ENCODE results near the gene PDE11A. TPM values are rescaled to one million over a fixed set of nuclear protein-coding genes. Genes with fewer than 3 reads are reported as not detected.

PDE11A gene
- total and polyA plus RNA-seq, 4 donors: 1.0 to 5.9 (median 1.7) TPM

DNA sequence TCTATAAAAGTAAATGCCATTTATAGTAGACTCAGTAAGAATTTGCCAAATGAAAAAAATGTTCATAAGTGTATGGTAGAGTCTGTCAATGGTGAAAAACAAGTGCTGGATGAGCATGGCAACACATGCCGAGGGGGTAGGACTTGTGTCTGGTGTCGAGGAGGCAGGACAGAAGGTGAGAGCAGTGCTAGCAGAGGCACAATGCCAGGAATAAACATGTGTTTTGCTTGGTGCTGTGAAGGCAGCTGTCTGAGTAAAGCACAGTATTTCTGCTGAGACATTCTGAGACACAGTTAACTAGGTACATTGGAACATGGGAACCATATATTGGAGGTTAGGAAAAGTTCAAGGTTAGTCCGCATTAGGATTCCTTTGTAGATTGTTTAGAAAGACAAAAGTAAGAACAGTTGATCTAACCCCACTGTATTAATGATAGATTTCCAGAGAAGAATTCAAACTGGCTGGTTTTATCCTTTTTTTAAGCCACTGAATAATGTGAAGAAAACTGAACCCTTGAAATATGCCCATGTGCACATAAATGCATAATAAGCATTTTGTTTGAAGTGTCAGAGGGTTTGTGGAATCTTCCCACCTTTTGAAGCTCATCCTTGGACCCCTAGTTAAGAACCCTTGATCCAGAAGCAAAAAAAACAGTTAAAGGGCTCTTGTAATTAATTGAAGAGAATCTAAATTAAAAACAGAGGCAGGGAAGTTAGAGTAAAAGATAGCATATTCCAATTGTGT is 46.8 kb upstream of the PDE11A start:
- no peaks in the 10 kb centered on the region for H3K4me1 ChIP-seq (ENCODE audit: control insufficient read depth in 4 of 4, insufficient read depth in 4 of 4, low read length in 3 of 4)
- no peaks in the 10 kb centered on the region for H3K27me3 ChIP-seq (ENCODE audit: control insufficient read depth in 4 of 4, insufficient read depth in 4 of 4, low read length in 3 of 4)
- 96% methylated on average over 3 of the region's 3 CpGs for WGBS
- peaks cover 4 to 42% (median 32%) of the 10 kb centered on the region in 4 donors for H3K36me3 ChIP-seq (ENCODE audit: control insufficient read depth in 4 of 4, insufficient read depth in 3 of 4, low read depth in 1 of 4, low read length in 3 of 4)
- no peak overlapping the region for H3K4me3 ChIP-seq (ENCODE audit: low read depth in 1 of 3, low read length in 3 of 3)
- TF ChIP-seq RAD21 (IDR thresholded peaks at IDR 0.05) (no peak), TAF1 (conservative IDR thresholded peaks at IDR 0.05) (no peak)
- TF ChIP-seq, protein P1, sequence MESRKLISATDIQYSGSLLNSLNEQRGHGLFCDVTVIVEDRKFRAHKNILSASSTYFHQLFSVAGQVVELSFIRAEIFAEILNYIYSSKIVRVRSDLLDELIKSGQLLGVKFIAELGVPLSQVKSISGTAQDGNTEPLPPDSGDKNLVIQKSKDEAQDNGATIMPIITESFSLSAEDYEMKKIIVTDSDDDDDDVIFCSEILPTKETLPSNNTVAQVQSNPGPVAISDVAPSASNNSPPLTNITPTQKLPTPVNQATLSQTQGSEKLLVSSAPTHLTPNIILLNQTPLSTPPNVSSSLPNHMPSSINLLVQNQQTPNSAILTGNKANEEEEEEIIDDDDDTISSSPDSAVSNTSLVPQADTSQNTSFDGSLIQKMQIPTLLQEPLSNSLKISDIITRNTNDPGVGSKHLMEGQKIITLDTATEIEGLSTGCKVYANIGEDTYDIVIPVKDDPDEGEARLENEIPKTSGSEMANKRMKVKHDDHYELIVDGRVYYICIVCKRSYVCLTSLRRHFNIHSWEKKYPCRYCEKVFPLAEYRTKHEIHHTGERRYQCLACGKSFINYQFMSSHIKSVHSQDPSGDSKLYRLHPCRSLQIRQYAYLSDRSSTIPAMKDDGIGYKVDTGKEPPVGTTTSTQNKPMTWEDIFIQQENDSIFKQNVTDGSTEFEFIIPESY (IDR thresholded peaks at IDR 0.05): no peak
- DNase-seq (ENCODE audit: low spot score): no peak
- H3K27ac ChIP-seq (ENCODE audit: low read depth in 1 of 2, low read length in 2 of 2): no peak overlapping the region
- H3K9me3 ChIP-seq (ENCODE audit: control insufficient read depth in 4 of 4, low read length in 3 of 4): no peaks in the 10 kb centered on the region
- H3K9ac ChIP-seq (ENCODE audit: low read depth in 1 of 2, low read length in 2 of 2): no peak overlapping the region

DNA sequence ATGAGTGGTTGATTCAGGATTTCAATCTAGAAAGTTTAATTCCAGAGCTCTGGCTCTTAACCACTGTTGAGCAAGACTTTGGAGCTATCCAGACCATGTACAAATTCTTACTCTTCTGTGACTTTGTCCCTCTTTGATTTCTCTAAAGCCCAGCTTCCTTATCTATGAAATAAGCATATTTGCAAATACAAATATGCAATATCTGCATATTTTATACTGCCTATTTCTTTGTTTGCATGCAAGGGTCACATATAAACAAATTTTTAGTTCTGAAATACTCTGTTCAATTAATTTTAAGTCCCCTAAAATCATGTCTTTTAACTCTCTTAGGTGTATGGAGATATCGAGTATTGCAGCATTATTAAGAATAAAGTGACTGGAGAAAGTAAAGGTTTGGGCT is 45.1 kb upstream of the PDE11A start:
- Histone ChIP-seq H3K4me1 (ENCODE audit: control insufficient read depth in 4 of 4, insufficient read depth in 4 of 4, low read length in 3 of 4) (peaks cover 0 to 8% (median 4%) of the 10 kb centered on the region in 4 donors), H3K9me3 (ENCODE audit: control insufficient read depth in 4 of 4, low read length in 3 of 4) (no peaks in the 10 kb centered on the region), H3K27ac (ENCODE audit: low read depth in 1 of 2, low read length in 2 of 2) (no peak overlapping the region), H3K9ac (ENCODE audit: low read depth in 1 of 2, low read length in 2 of 2) (no peak overlapping the region), H3K36me3 (ENCODE audit: control insufficient read depth in 4 of 4, insufficient read depth in 3 of 4, low read depth in 1 of 4, low read length in 3 of 4) (peaks cover 4 to 31% (median 21%) of the 10 kb centered on the region in 4 donors), H3K27me3 (ENCODE audit: control insufficient read depth in 4 of 4, insufficient read depth in 4 of 4, low read length in 3 of 4) (no peaks in the 10 kb centered on the region), H3K4me3 (ENCODE audit: low read depth in 1 of 3, low read length in 3 of 3) (no peak overlapping the region)
- DNase-seq (ENCODE audit: low spot score): no peak
- TF ChIP-seq FOXA2 (IDR thresholded peaks at IDR 0.05) (no peak), NR2F2 (IDR thresholded peaks at IDR 0.05) (no peak), RAD21 (IDR thresholded peaks at IDR 0.05) (no peak), EGR1 (IDR thresholded peaks at IDR 0.05; ENCODE audit: low read depth in 2 of 2) (no peak), HNF4A (conservative IDR thresholded peaks at IDR 0.05) (no peak), RXRA (IDR thresholded peaks at IDR 0.05) (no peak), FOXA1 (IDR thresholded peaks at IDR 0.05) (no peak), TAF1 (conservative IDR thresholded peaks at IDR 0.05) (no peak), JUND (IDR thresholded peaks at IDR 0.05) (no peak), HNF4G (IDR thresholded peaks at IDR 0.05) (no peak), YY1 (IDR thresholded peaks at IDR 0.05) (no peak), GABPA (IDR thresholded peaks at IDR 0.05 in 1 of 2, conservative IDR thresholded peaks at IDR 0.05 in 1 of 2) (no peak)
- TF ChIP-seq, protein P2, sequence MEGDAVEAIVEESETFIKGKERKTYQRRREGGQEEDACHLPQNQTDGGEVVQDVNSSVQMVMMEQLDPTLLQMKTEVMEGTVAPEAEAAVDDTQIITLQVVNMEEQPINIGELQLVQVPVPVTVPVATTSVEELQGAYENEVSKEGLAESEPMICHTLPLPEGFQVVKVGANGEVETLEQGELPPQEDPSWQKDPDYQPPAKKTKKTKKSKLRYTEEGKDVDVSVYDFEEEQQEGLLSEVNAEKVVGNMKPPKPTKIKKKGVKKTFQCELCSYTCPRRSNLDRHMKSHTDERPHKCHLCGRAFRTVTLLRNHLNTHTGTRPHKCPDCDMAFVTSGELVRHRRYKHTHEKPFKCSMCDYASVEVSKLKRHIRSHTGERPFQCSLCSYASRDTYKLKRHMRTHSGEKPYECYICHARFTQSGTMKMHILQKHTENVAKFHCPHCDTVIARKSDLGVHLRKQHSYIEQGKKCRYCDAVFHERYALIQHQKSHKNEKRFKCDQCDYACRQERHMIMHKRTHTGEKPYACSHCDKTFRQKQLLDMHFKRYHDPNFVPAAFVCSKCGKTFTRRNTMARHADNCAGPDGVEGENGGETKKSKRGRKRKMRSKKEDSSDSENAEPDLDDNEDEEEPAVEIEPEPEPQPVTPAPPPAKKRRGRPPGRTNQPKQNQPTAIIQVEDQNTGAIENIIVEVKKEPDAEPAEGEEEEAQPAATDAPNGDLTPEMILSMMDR (IDR thresholded peaks at IDR 0.05; ENCODE audit: low read depth, low read length, missing input control): no peak
- TF ChIP-seq, protein P3, sequence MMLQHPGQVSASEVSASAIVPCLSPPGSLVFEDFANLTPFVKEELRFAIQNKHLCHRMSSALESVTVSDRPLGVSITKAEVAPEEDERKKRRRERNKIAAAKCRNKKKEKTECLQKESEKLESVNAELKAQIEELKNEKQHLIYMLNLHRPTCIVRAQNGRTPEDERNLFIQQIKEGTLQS (IDR thresholded peaks at IDR 0.05): no peak
- TF ChIP-seq, protein P4, sequence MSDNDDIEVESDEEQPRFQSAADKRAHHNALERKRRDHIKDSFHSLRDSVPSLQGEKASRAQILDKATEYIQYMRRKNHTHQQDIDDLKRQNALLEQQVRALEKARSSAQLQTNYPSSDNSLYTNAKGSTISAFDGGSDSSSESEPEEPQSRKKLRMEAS (IDR thresholded peaks at IDR 0.05): no peak
- TF ChIP-seq, protein P5, sequence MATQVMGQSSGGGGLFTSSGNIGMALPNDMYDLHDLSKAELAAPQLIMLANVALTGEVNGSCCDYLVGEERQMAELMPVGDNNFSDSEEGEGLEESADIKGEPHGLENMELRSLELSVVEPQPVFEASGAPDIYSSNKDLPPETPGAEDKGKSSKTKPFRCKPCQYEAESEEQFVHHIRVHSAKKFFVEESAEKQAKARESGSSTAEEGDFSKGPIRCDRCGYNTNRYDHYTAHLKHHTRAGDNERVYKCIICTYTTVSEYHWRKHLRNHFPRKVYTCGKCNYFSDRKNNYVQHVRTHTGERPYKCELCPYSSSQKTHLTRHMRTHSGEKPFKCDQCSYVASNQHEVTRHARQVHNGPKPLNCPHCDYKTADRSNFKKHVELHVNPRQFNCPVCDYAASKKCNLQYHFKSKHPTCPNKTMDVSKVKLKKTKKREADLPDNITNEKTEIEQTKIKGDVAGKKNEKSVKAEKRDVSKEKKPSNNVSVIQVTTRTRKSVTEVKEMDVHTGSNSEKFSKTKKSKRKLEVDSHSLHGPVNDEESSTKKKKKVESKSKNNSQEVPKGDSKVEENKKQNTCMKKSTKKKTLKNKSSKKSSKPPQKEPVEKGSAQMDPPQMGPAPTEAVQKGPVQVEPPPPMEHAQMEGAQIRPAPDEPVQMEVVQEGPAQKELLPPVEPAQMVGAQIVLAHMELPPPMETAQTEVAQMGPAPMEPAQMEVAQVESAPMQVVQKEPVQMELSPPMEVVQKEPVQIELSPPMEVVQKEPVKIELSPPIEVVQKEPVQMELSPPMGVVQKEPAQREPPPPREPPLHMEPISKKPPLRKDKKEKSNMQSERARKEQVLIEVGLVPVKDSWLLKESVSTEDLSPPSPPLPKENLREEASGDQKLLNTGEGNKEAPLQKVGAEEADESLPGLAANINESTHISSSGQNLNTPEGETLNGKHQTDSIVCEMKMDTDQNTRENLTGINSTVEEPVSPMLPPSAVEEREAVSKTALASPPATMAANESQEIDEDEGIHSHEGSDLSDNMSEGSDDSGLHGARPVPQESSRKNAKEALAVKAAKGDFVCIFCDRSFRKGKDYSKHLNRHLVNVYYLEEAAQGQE (IDR thresholded peaks at IDR 0.05): no peak
- WGBS: 97% methylated on average over 1 of the region's 1 CpG
